ENCODE measurements around the gene ITSN1. TPM values are rescaled to one million over a fixed set of nuclear protein-coding genes. Genes with fewer than 3 reads are reported as not detected.
A peak's percentile ranks its signal among the peaks of the same experiment; 100 is the strongest.

Gene ITSN1
- total and polyA plus RNA-seq, 2 of the 13 experiments (the other 11 are each of a cell fraction or from before 2014, with no cell fraction given) = 26.1 to 33.8 TPM

GRCh38 chr21:33747420-33747819, 105.1 kb downstream of the ITSN1 start:
- Histone ChIP-seq H3K27me3 (ENCODE audit: control insufficient read depth in 1 of 2, insufficient read depth in 2 of 2, low read length in 2 of 2) (no peaks in the 10 kb centered on the region), H2AFZ (ENCODE audit: low read length) (no peak overlapping the region), H3K36me3 (replicated peaks in 1 of 2; ENCODE audit: control insufficient read depth in 1 of 2, insufficient read depth in 2 of 2, low read length in 2 of 2) (peaks cover 0 to 5% of the 10 kb centered on the region in 2 experiments; a peak in 3 of 5 replicates), H3K79me2 (ENCODE audit: insufficient read depth, low read length) (no peaks in the 10 kb centered on the region), H3K4me1 (ENCODE audit: insufficient read depth, low read length) (no peaks in the 10 kb centered on the region), H4K20me1 (ENCODE audit: insufficient read depth, low read length) (no peaks in the 10 kb centered on the region), H3K4me3 (replicated peaks in 1 of 3; ENCODE audit: insufficient read depth in 1 of 3, low read depth in 2 of 3, low read length in 3 of 3) (no peak overlapping the region), H3K4me2 (ENCODE audit: low read depth, low read length) (no peak overlapping the region), H3K9me3 (ENCODE audit: low read length) (peaks cover 13% of the 10 kb centered on the region), H3K27ac (ENCODE audit: extremely low read length, insufficient read depth, low read length) (no peak overlapping the region), H3K9ac (ENCODE audit: insufficient read depth, low read depth, low read length) (no peak overlapping the region)
- TF ChIP-seq PITX1 (CRISPR knock-in tag; IDR thresholded peaks at IDR 0.05) = no peak
- TF ChIP-seq ZNF333 (CRISPR knock-in tag; IDR thresholded peaks at IDR 0.05; ENCODE audit: borderline replicate concordance) = no peak
- peak; percentile 99 for TF ChIP-seq ZNF317 (CRISPR knock-in tag; IDR thresholded peaks at IDR 0.05)
- 100% methylated on average over 2 of the region's 2 CpGs for WGBS (ENCODE audit: low lambda C conversion rate)
- no peak for FAIRE-seq
- ATAC-seq = no peak
- ChIA-PET POLR2A (no interaction called here), CTCF (ENCODE audit: low intra/inter-chr PET ratio, low total read pairs) (no interaction called here)
- intact Hi-C loops (cut with micrococcal nuclease; ENCODE audit: unreplicated experiment) = no loop called here
- BruUV-seq (replicated peaks) = no TSS peak
- no peak for DNase-seq (ENCODE audit: low spot score)
- in situ Hi-C loops (cut with HindIII; ENCODE audit: extremely low pct_ligation_motif_present, low pct_unique_long_range_greater_than_20kb) = no loop called here

GRCh38 chr21:33748903-33749302, 106.6 kb downstream of the ITSN1 start:
- TF ChIP-seq ZNF260 (CRISPR knock-in tag; IDR thresholded peaks at IDR 0.05; ENCODE audit: borderline replicate concordance, low read depth) (no peak), RXRB (CRISPR knock-in tag; IDR thresholded peaks at IDR 0.05; ENCODE audit: borderline replicate concordance) (no peak), ZNF121 (CRISPR knock-in tag; IDR thresholded peaks at IDR 0.05) (peak; percentile 77), HOXA3 (CRISPR knock-in tag; IDR thresholded peaks at IDR 0.05) (no peak)
- 98% methylated on average over 3 of the region's 3 CpGs for WGBS (ENCODE audit: low lambda C conversion rate)
- no peaks in the 10 kb centered on the region for H3K4me1 ChIP-seq (ENCODE audit: insufficient read depth, low read length)
- DNase-seq (ENCODE audit: low spot score) (no peak), FAIRE-seq (no peak), ATAC-seq (no peak)
- no peak overlapping the region for H3K4me3 ChIP-seq (replicated peaks in 1 of 3; ENCODE audit: insufficient read depth in 1 of 3, low read depth in 2 of 3, low read length in 3 of 3)
- no peak overlapping the region for H3K9ac ChIP-seq (ENCODE audit: insufficient read depth, low read depth, low read length)
- ChIA-PET CTCF (ENCODE audit: low intra/inter-chr PET ratio, low total read pairs) (no interaction called here), POLR2A (no interaction called here)
- intact Hi-C loops (cut with micrococcal nuclease; ENCODE audit: unreplicated experiment) (no loop called here), in situ Hi-C loops (cut with HindIII; ENCODE audit: extremely low pct_ligation_motif_present, low pct_unique_long_range_greater_than_20kb) (no loop called here)
- no peak overlapping the region for H3K27ac ChIP-seq (ENCODE audit: extremely low read length, insufficient read depth, low read length)
- H3K27me3 ChIP-seq (ENCODE audit: control insufficient read depth in 1 of 2, insufficient read depth in 2 of 2, low read length in 2 of 2) = no peaks in the 10 kb centered on the region
- H3K4me2 ChIP-seq (ENCODE audit: low read depth, low read length) = no peak overlapping the region
- peaks cover 13% of the 10 kb centered on the region for H3K9me3 ChIP-seq (ENCODE audit: low read length)
- H3K36me3 ChIP-seq (replicated peaks in 1 of 2; ENCODE audit: control insufficient read depth in 1 of 2, insufficient read depth in 2 of 2, low read length in 2 of 2) = peaks cover 0 to 7% of the 10 kb centered on the region in 2 experiments; a peak in 3 of 5 replicates
- H3K79me2 ChIP-seq (ENCODE audit: insufficient read depth, low read length) = no peaks in the 10 kb centered on the region
- no peaks in the 10 kb centered on the region for H4K20me1 ChIP-seq (ENCODE audit: insufficient read depth, low read length)
- no peak overlapping the region for H2AFZ ChIP-seq (ENCODE audit: low read length)
- no TSS peak for BruUV-seq (replicated peaks)
